ENCODE results near the gene GPT2.

DNA sequence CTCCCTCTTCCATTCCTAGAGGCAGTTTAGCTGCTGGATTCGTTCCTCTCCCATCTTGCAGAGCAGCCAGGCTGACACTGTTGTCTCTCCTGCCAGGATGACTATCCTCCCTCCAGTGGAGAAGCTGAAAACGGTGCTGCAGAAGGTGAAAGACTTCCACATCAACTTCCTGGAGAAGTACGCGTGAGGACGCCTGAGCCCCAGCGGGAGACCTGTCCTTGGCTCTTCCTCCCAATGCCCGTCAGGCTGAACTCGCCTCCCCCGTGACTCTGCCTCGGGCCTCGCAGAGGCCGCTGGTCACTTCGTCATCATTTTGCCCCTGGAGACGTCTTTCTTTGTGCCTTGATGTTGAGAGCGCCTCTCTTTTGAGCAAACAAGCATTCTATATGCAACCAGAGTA lies 44.6 kb downstream of the GPT2 start:
- TF ChIP-seq ZFP3 (CRISPR knock-in tag; IDR thresholded peaks at IDR 0.05) = no peak
- no peak for TF ChIP-seq ZNF565 (CRISPR knock-in tag; conservative IDR thresholded peaks at IDR 0.05; ENCODE audit: low read depth)
- no peak for TF ChIP-seq CSDC2 (CRISPR knock-in tag; IDR thresholded peaks at IDR 0.05)
- no peak for TF ChIP-seq OSR1 (CRISPR knock-in tag; IDR thresholded peaks at IDR 0.05)
- no peak for TF ChIP-seq RARB (CRISPR knock-in tag; IDR thresholded peaks at IDR 0.05)
- TF ChIP-seq ZC3H10 (CRISPR knock-in tag; IDR thresholded peaks at IDR 0.05) = no peak
- no peak for TF ChIP-seq ZFP30 (CRISPR knock-in tag; IDR thresholded peaks at IDR 0.05)
- TF ChIP-seq GLIS3 (CRISPR knock-in tag; IDR thresholded peaks at IDR 0.05) = no peak
- no peak for TF ChIP-seq BACH2 (CRISPR knock-in tag; IDR thresholded peaks at IDR 0.05; ENCODE audit: borderline replicate concordance)
- TF ChIP-seq, protein P1, sequence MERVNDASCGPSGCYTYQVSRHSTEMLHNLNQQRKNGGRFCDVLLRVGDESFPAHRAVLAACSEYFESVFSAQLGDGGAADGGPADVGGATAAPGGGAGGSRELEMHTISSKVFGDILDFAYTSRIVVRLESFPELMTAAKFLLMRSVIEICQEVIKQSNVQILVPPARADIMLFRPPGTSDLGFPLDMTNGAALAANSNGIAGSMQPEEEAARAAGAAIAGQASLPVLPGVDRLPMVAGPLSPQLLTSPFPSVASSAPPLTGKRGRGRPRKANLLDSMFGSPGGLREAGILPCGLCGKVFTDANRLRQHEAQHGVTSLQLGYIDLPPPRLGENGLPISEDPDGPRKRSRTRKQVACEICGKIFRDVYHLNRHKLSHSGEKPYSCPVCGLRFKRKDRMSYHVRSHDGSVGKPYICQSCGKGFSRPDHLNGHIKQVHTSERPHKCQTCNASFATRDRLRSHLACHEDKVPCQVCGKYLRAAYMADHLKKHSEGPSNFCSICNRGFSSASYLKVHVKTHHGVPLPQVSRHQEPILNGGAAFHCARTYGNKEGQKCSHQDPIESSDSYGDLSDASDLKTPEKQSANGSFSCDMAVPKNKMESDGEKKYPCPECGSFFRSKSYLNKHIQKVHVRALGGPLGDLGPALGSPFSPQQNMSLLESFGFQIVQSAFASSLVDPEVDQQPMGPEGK (CRISPR knock-in tag; IDR thresholded peaks at IDR 0.05; ENCODE audit: borderline replicate concordance) = no peak
- no peak for TF ChIP-seq ARNTL (CRISPR knock-in tag; IDR thresholded peaks at IDR 0.05; ENCODE audit: borderline replicate concordance, low read depth)
- no peak for TF ChIP-seq SNAI2 (CRISPR knock-in tag; IDR thresholded peaks at IDR 0.05)
- TF ChIP-seq ZNF8 (CRISPR knock-in tag; IDR thresholded peaks at IDR 0.05) = no peak
- TF ChIP-seq, protein P2, sequence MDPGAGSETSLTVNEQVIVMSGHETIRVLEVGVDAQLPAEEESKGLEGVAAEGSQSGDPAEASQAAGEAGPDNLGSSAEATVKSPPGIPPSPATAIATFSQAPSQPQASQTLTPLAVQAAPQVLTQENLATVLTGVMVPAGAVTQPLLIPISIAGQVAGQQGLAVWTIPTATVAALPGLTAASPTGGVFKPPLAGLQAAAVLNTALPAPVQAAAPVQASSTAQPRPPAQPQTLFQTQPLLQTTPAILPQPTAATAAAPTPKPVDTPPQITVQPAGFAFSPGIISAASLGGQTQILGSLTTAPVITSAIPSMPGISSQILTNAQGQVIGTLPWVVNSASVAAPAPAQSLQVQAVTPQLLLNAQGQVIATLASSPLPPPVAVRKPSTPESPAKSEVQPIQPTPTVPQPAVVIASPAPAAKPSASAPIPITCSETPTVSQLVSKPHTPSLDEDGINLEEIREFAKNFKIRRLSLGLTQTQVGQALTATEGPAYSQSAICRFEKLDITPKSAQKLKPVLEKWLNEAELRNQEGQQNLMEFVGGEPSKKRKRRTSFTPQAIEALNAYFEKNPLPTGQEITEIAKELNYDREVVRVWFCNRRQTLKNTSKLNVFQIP (CRISPR knock-in tag; IDR thresholded peaks at IDR 0.05; ENCODE audit: borderline replicate concordance, low read depth) = no peak
